ENCODE data around the gene CNTN6. TPM values are rescaled to one million over a fixed set of nuclear protein-coding genes. Genes with fewer than 3 reads are reported as not detected.

CNTN6 gene
- total RNA-seq, result not detected
- polyA plus RNA-seq, result not detected
- 0 to 0.09 (median 0) reads per million in 6 experiments for total RNA-seq

DNA sequence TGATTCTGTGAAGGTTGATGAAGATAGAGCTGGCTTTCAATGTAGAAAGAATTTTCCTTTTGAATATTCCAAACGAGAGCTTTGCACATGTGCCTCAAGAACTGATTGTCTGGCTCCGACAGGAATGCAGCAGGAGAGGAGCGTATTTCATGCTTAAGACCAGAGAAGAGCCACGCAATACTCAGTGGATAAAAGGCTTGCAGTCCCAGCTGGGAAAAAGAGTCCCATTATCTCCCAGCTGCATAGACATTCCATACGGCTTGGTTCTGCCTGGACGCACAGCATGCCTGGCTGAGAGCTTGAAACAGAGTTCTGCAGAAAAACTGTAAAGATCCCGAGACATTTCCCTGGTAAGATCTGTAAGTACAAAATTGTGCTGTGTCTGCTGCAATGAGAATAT, at the start of gene CNTN6:
CNTN6 (plus strand) TSS at position 254 of the 400 bp plus-strand sequence. CDS start 54,985 bp downstream, outside the sequence.
- Mint-ChIP-seq H3K27ac (no peak within 1 kb of the TSS), H3K9me3 (peaks cover 0 to 17% (median 6%) of the 10 kb centered on the region in 9 donors), H3K4me1 (no peaks in the 10 kb centered on the region), H3K36me3 (no peaks in the 10 kb centered on the region), H3K27me3 (no peaks in the 10 kb centered on the region), H3K4me3 (no peak within 1 kb of the TSS)
- POLR2A ChIA-PET, result no interaction called here
- no peak for ATAC-seq
- no peak for DNase-seq

DNA sequence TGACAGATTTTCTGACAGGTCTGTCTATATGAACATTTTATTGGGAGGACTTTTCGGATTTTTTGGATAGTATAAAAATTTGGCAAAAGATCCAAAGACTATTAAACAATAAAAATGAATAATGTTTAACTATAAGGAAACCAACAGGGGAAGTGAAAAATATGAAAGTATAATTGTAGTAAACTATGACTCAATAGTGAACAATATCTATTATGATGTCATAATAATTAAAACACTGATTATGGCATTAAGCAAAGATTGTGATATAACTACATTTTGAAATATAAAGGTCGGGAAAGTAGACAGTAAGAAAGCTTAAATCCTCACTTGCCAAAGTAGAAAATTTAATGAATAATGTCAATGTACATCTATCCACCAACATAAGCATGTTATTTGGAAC, 44.3 kb upstream of the CNTN6 start:
- no peak for ATAC-seq
- POLR2A ChIA-PET, result no interaction called here
- Mint-ChIP-seq H3K9me3 (peaks cover 0 to 21% (median 14%) of the 10 kb centered on the region in 9 donors), H3K4me1 (no peaks in the 10 kb centered on the region), H3K27me3 (no peaks in the 10 kb centered on the region), H3K4me3 (no peak overlapping the region), H3K36me3 (no peaks in the 10 kb centered on the region), H3K27ac (no peak overlapping the region)
- DNase-seq, result no peak

DNA sequence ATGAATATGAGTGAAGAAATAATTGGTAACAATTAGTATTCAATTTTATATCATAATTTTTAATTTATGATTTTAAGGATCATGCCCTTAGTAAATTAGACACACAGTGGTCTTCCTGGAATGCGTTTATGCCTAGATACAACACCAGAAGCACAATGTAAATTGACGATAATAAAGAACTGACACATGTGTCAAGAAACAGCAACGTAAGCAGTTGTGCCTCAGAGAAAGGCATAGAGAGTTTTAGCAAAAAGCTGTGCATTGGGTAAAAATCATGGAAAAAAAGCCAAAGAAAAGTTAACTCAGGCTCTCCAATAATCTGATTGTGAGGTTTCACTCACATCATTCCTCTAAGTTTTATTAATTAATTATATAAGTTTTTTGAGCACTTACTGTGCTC, 37.0 kb upstream of the CNTN6 start:
- DNase-seq, result no peak
- Mint-ChIP-seq H3K27ac (no peak overlapping the region), H3K4me1 (no peaks in the 10 kb centered on the region), H3K27me3 (no peaks in the 10 kb centered on the region), H3K9me3 (peaks cover 0 to 12% (median 6%) of the 10 kb centered on the region in 9 donors), H3K4me3 (no peak overlapping the region), H3K36me3 (no peaks in the 10 kb centered on the region)
- POLR2A ChIA-PET, result no interaction called here
- no peak for ATAC-seq

DNA sequence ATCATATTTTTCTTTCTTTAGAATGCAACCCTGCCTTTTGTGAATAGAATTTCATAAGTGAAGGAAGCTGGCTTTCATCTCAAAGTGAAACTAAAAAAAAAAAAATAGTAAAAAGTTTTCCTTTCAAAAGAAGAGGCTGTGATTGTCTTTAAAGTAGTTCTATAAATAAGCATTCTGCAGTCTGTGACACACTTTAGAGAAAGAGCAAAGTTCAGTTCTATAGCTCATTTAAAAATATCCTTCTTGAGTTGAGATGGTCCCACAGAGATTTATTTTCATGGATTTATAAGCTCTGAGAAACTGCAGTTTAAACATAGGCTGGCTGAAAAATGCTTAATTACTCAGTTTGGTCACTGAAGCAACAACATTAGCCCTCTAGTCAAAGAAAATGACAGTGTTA, 36.1 kb upstream of the CNTN6 start:
- H3K4me1 Mint-ChIP-seq, result no peaks in the 10 kb centered on the region
- ATAC-seq, result no peak
- peaks cover 0 to 15% (median 11%) of the 10 kb centered on the region in 9 donors for H3K9me3 Mint-ChIP-seq
- POLR2A ChIA-PET, result no interaction called here
- no peaks in the 10 kb centered on the region for H3K36me3 Mint-ChIP-seq
- no peaks in the 10 kb centered on the region for H3K27me3 Mint-ChIP-seq
- DNase-seq, result no peak
- no peak overlapping the region for H3K4me3 Mint-ChIP-seq
- H3K27ac Mint-ChIP-seq, result no peak overlapping the region

DNA sequence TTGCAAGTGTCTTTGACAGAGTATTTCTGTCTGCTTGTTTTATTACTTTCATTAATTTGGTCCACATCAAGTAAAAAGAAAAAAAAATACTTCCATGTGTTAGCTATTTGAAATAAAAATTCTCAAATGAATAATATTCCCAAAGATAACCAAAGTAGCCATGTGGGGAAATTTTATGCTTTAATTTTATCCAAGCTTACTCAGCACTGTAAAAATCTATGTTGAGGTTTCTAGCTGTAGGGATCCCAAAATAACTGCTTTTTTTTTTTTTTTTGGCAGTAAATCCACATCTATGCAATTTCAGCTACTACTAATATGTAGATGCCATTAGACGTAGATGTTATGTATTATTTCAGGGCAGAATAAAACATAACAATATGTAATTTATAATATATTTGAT, 35.4 kb upstream of the CNTN6 start:
- DNase-seq (no peak), ATAC-seq (no peak)
- Mint-ChIP-seq H3K4me1 (no peaks in the 10 kb centered on the region), H3K36me3 (no peaks in the 10 kb centered on the region), H3K9me3 (peaks cover 0 to 18% (median 12%) of the 10 kb centered on the region in 9 donors), H3K27me3 (no peaks in the 10 kb centered on the region), H3K4me3 (no peak overlapping the region), H3K27ac (no peak overlapping the region)
- POLR2A ChIA-PET, result no interaction called here

DNA sequence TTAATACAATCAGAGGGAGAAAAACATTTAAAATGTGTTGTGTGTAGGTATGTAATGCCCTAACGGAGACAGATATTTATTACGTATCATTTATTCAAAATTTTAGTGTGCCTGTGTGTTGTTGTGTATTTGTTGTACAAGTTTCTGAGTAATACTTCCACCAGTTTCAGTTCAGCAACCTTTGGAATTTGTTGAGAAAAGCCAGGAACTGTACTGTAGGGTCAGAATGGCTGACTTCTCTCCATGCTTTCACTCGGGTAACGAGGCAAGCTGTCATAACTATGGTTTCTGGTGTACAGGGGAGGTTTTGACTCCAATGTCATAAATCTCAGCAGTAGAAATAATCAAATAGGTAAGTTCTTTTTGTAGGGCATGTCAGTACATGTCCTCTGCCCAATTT, 23.8 kb upstream of the CNTN6 start:
- Mint-ChIP-seq H3K4me1 (no peaks in the 10 kb centered on the region), H3K4me3 (no peak overlapping the region), H3K27ac (no peak overlapping the region), H3K9me3 (peaks cover 0 to 8% (median 0%) of the 10 kb centered on the region in 9 donors), H3K27me3 (no peaks in the 10 kb centered on the region), H3K36me3 (no peaks in the 10 kb centered on the region)
- POLR2A ChIA-PET, result no interaction called here
- DNase-seq (no peak), ATAC-seq (no peak)

DNA sequence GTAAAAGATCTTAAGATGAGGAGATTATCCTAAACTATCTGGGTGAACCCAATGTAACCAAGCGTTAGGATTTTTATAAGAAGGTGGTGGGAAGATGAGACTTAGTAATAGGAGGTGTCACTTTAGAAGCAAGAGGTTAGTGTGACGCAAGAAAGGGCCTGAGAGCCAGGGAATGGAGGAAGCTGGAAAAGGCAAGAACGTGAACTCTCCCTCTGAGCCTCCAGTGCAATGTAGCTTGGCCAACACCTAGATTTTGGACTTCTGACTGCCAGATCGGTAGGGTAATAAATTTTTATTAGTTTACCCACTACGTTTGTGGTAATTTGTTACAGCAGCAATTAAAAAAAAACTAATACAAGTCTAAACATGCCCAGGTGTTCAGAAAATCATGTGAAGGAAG, 20.8 kb upstream of the CNTN6 start:
- Mint-ChIP-seq H3K27ac (no peak overlapping the region), H3K9me3 (peaks cover 0 to 11% (median 0%) of the 10 kb centered on the region in 9 donors), H3K36me3 (no peaks in the 10 kb centered on the region), H3K27me3 (no peaks in the 10 kb centered on the region), H3K4me3 (no peak overlapping the region), H3K4me1 (no peaks in the 10 kb centered on the region)
- POLR2A ChIA-PET, result no interaction called here
- DNase-seq, result no peak
- ATAC-seq, result no peak

DNA sequence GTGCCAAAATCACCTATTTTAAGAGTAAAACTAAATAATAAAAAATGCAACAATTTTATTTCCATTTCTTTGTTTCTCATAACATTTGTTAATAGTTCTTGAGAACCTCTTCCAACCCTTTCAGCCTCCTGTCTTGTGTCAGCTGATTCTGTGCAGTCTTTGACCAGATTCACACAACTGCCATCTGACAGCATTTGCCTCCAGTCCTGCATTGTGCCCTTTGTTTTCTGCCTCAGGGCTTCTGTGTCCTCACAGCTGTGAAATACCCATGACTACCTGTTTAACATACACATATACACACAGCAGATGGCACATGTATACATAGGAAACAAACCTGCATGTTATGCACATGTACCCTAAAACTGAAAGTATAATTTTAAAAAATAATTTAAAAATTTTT, 13.2 kb upstream of the CNTN6 start:
- Mint-ChIP-seq H3K36me3 (no peaks in the 10 kb centered on the region), H3K4me1 (no peaks in the 10 kb centered on the region), H3K9me3 (peaks cover 0 to 9% (median 0%) of the 10 kb centered on the region in 9 donors), H3K27ac (no peak overlapping the region), H3K27me3 (no peaks in the 10 kb centered on the region), H3K4me3 (no peak overlapping the region)
- no peak for DNase-seq
- ATAC-seq, result no peak
- POLR2A ChIA-PET, result no interaction called here

DNA sequence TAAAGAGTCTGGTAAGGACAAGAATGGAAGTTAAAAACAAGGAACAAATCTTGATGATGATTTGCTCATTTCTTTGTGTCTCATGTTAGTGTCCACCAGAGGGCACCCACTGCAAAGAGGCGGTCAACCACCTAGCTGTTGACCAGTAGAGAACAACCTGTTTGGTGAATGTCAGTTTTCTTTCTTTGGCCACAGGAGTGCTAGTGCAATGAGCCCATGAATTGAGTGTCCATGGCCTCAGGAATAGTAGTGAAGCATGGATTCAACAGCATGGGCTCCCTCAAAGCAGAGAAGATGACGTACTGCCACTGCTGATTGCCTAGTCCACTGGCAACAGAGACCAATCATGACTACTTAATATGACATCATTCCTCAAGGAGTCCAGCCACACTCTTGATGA, 10.7 kb upstream of the CNTN6 start:
- DNase-seq (no peak), ATAC-seq (no peak)
- H3K27ac Mint-ChIP-seq, result no peak overlapping the region
- H3K4me1 Mint-ChIP-seq, result no peaks in the 10 kb centered on the region
- H3K36me3 Mint-ChIP-seq, result no peaks in the 10 kb centered on the region
- peaks cover 0 to 13% (median 2%) of the 10 kb centered on the region in 9 donors for H3K9me3 Mint-ChIP-seq
- POLR2A ChIA-PET, result no interaction called here
- no peak overlapping the region for H3K4me3 Mint-ChIP-seq
- H3K27me3 Mint-ChIP-seq, result no peaks in the 10 kb centered on the region

DNA sequence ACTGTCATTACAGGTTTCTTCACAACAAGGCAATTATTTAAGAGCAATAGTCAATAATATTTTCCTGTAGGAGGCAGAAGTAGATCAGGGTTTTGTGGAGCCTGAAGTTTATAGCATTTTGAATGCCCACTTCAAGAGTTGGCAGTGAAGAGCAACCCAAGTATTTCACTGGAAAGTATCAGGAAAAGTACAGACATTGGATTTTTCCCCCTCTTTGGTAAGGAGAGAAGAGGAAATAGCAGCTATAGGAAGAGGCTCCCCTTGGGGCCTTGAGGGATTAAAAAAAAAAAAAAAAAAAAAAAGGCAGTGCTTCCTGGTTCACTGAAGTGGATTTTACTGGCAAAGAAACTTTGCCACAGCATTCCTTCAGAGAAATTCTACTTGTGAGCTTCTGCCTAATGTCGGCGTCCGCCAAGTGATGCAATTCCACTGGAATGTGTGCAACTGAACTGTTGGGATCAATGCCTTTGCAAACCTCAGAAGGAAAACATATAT, 5.7 kb upstream of the CNTN6 start:
- POLR2A ChIA-PET, result no interaction called here
- no peaks in the 10 kb centered on the region for H3K27me3 Mint-ChIP-seq
- no peak for DNase-seq
- no peak for ATAC-seq
- H3K27ac Mint-ChIP-seq, result no peak overlapping the region
- no peak overlapping the region for H3K4me3 Mint-ChIP-seq
- H3K4me1 Mint-ChIP-seq, result no peaks in the 10 kb centered on the region
- no peaks in the 10 kb centered on the region for H3K36me3 Mint-ChIP-seq
- peaks cover 0 to 13% (median 4%) of the 10 kb centered on the region in 9 donors for H3K9me3 Mint-ChIP-seq

DNA sequence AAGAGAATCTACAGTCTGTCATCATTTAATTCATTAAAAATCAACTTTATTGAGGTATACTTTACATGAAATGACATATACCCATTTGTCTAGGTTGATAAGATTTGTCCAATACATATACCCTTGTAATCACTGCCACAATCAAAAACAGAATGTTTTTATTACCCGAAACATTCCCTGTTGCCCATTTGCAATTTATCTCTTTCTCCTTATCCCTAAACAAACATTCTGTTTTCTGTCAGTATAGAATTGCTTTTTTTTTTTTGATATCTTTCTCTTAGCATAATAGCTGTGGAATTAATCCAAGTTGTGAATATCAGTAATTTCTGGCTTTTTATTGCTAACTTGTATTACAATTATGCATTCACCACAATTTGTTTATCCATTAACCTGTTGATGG, 4.3 kb upstream of the CNTN6 start:
- no peaks in the 10 kb centered on the region for H3K4me1 Mint-ChIP-seq
- H3K9me3 Mint-ChIP-seq, result peaks cover 0 to 13% (median 4%) of the 10 kb centered on the region in 9 donors
- H3K4me3 Mint-ChIP-seq, result no peak overlapping the region
- POLR2A ChIA-PET, result no interaction called here
- DNase-seq (no peak), ATAC-seq (no peak)
- H3K27ac Mint-ChIP-seq, result no peak overlapping the region
- H3K27me3 Mint-ChIP-seq, result no peaks in the 10 kb centered on the region
- no peaks in the 10 kb centered on the region for H3K36me3 Mint-ChIP-seq

DNA sequence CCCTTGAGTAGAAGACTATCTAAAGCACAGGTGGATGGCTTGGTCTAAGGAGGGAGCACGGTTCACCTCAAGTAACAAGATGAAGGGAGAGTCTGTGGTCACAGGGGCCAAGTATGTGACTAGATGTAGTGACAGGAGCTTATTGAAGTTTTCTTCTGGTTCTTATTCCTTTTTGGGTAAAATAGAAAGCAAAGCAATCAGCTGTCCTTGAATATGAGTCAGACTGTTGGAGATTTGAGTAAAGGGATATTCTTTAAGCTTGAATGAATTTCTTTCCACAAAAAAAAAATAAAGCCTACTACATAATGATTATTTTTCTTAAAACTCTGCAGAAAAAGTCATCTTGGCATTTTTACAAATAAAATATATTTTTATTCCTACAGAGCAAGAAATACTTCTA, 1.5 kb upstream of the CNTN6 start:
- Mint-ChIP-seq H3K4me1 (no peaks in the 10 kb centered on the region), H3K27me3 (no peaks in the 10 kb centered on the region), H3K4me3 (no peak overlapping the region), H3K9me3 (peaks cover 0 to 16% (median 4%) of the 10 kb centered on the region in 9 donors), H3K36me3 (no peaks in the 10 kb centered on the region), H3K27ac (no peak overlapping the region)
- ATAC-seq, result no peak
- DNase-seq, result no peak
- POLR2A ChIA-PET, result no interaction called here

DNA sequence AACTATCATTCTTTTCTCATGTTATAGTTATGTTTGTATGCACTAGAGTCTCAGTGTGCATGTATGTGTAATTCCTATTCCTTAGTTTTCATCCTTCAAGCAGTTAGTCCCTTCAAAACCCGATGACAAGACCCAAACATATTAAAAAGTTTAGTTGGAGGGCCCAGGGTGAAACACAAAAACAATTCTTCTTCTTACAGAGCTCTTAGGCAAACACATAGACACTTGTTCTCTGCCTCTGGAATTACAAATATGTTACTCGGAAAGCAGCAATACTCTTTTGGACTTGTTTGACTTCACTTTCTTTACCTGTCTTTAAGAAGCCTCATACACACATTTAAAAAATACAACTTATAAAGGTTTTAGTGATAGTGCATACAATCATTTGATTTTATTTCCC, 763 bp upstream of the CNTN6 start:
- Mint-ChIP-seq H3K4me1 (no peaks in the 10 kb centered on the region), H3K27me3 (no peaks in the 10 kb centered on the region), H3K4me3 (no peak overlapping the region), H3K9me3 (peaks cover 0 to 17% (median 4%) of the 10 kb centered on the region in 9 donors), H3K27ac (no peak overlapping the region), H3K36me3 (no peaks in the 10 kb centered on the region)
- POLR2A ChIA-PET, result no interaction called here
- DNase-seq (no peak), ATAC-seq (no peak)

DNA sequence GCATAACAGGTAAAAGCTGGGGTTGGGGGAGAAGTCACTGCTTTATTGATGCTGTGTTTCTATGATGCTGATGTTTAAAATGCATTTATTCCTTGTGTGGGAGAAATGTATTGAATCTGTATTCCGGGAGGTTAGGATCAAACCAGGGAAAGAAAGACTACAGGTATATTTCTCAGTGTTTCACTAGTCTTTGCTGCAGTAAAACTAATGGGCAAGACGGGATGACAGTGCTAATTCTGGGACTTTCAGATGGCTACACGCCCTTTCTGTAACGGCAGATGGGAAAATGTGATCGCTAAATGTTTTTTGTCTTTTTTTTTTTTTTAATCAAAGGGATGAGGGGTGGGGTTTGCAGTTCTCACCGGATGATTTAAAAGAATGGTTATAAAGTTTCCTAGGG, 393 bp downstream of the CNTN6 start:
- Mint-ChIP-seq H3K4me3 (no peak overlapping the region), H3K36me3 (no peaks in the 10 kb centered on the region), H3K4me1 (no peaks in the 10 kb centered on the region), H3K27ac (no peak overlapping the region), H3K9me3 (peaks cover 0 to 17% (median 6%) of the 10 kb centered on the region in 9 donors), H3K27me3 (no peaks in the 10 kb centered on the region)
- ATAC-seq (no peak), DNase-seq (no peak)
- POLR2A ChIA-PET, result no interaction called here
